Kidney epithelial cell (primary cell): Measurements from ENCODE around the gene CABP7. TPM values are rescaled to one million over a fixed set of nuclear protein-coding genes. Genes with fewer than 3 reads are reported as not detected.

Experiments
- DNase-seq: peaks from one replicate; pipeline ENCODE4 v3.0.0-alpha.2; 2010; ENCODE audit warnings: low read depth
- H3K27me3 ChIP-seq: 2 replicates; pipeline ENCODE4 v1.6.0; 2011; ENCODE audit warnings: low read length; ENCODE audit not compliant: control insufficient read depth, insufficient read depth
- H3K36me3 ChIP-seq: 2 replicates; pipeline ENCODE4 v1.5.1; 2011; ENCODE audit warnings: low read length; ENCODE audit not compliant: control insufficient read depth, insufficient read depth
- H3K4me3 ChIP-seq: 2 replicates; pipeline ENCODE4 v1.5.1; 2011; ENCODE audit warnings: low read depth, mild to moderate bottlenecking, control low read depth, low read length
- total RNA-seq: library from RNA; depleted of rRNA; stranded (reverse); fragments of >200 nt; gene quantifications from 2 replicates; pipeline ENCODE4 v1.2.3, GENCODE V29; 2015
- TF ChIP-seq, protein P1 (sequence below): IDR thresholded peaks from 2 replicates; pipeline ENCODE4 v1.5.1; 2011; ENCODE audit warnings: mild to moderate bottlenecking, moderate library complexity, low read length, control low read depth, inconsistent platforms; ENCODE audit not compliant: insufficient read depth, poor library complexity, severe bottlenecking

Gene CABP7
- total RNA-seq, 1 donor from 2014 or later, result not detected

DNA sequence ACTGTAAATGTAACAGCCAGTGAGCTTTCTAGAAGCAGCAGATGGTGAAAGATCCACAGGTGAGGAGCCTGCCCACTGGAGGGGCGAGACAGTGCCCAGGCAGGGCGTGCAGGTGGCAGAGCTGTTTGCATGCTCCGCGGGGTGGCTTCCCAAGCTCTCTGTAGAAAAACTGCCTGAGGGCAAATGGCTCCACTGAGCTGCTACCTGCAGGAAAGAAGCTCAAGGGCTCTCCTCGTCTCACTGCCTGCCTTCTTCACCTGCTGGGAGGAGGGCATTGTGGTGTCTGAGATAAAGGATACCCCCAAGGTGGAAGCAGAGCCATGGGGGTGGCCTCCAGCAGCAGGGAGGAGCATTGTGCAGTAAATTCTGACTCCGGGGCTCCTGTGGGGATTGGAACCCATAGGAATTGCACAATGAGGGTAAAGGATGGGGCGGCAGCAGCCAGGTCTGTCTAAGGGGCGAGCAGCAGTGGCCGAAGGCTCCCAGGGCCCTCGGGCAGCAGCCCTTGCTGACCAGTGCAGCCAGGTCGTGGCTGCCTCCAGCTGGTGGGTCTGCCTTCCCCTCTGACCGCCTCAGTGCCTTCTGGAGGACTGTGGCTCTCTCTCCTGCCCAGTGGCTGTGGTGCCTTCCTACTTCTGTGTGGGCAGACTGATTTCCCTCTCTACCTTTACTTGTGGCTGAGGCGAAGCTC is 28.0 kb upstream of the CABP7 start:
- TF ChIP-seq, protein P1, sequence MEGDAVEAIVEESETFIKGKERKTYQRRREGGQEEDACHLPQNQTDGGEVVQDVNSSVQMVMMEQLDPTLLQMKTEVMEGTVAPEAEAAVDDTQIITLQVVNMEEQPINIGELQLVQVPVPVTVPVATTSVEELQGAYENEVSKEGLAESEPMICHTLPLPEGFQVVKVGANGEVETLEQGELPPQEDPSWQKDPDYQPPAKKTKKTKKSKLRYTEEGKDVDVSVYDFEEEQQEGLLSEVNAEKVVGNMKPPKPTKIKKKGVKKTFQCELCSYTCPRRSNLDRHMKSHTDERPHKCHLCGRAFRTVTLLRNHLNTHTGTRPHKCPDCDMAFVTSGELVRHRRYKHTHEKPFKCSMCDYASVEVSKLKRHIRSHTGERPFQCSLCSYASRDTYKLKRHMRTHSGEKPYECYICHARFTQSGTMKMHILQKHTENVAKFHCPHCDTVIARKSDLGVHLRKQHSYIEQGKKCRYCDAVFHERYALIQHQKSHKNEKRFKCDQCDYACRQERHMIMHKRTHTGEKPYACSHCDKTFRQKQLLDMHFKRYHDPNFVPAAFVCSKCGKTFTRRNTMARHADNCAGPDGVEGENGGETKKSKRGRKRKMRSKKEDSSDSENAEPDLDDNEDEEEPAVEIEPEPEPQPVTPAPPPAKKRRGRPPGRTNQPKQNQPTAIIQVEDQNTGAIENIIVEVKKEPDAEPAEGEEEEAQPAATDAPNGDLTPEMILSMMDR, result no peak
- H3K4me3 ChIP-seq, result no peak overlapping the region
- DNase-seq, result no peak
- H3K36me3 ChIP-seq, result no peaks in the 10 kb centered on the region
- no peaks in the 10 kb centered on the region for H3K27me3 ChIP-seq

DNA sequence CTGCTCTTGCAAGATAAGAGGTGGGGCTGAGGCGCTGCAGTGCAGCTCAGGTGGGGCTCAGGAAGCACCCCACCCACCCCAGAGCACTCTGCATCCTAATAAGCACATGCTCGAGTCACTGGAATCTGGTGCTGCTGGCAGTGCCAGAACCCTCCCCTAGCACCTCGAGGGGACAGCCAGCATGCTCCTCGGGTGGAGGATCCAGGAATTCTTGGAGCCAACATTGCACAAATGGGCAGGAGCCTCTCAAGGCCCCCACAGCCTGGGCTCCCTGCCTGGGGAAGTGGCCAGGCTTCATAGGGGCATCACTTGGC is 27.5 kb upstream of the CABP7 start:
- Histone ChIP-seq H3K36me3 (no peaks in the 10 kb centered on the region), H3K27me3 (no peaks in the 10 kb centered on the region), H3K4me3 (no peak overlapping the region)
- TF ChIP-seq, protein P1, result no peak
- no peak for DNase-seq

DNA sequence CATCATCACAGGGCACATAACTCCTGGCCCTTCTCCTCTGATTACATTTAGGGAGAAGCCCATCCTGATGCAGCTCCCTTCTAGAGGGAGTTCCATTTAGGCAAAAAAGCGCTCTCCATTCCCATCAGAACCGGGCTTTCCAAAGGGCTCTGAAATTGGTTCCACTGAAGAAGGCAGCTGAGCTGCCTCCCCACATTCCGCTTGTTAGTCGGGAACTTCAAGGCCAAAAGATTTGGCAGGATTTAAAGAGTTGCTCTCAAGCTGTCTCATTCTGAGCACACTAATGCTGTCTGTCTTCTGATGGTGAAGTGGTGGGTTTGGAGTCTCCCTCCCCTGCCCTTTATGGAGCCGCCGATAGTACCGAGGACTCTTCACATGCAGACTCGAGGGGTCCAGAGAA is 26.6 kb upstream of the CABP7 start:
- TF ChIP-seq, protein P1, result no peak
- DNase-seq, result no peak
- no peaks in the 10 kb centered on the region for H3K27me3 ChIP-seq
- H3K36me3 ChIP-seq, result no peaks in the 10 kb centered on the region
- H3K4me3 ChIP-seq, result no peak overlapping the region

DNA sequence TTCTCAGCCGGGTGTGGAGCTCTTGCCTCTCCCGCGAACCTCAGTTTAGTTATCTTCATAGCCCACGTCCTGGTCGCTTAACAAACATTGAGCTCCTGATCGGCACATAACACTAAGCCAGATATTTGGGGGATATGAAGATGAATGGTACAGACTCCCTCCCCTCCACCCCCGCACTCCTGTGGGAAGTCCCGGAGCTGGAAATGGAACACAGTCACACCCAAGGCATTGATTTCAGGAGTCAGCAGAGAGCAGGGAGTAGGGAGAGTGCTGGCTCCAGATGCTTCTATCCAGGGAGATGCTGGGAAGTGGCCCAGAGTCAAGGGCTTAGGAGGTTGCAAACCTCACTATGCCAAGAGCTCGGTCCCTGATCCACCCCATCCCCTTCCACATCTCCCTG is 26.1 kb upstream of the CABP7 start:
- no peak for DNase-seq
- Histone ChIP-seq H3K4me3 (no peak overlapping the region), H3K27me3 (no peaks in the 10 kb centered on the region), H3K36me3 (no peaks in the 10 kb centered on the region)
- TF ChIP-seq, protein P1, result no peak

DNA sequence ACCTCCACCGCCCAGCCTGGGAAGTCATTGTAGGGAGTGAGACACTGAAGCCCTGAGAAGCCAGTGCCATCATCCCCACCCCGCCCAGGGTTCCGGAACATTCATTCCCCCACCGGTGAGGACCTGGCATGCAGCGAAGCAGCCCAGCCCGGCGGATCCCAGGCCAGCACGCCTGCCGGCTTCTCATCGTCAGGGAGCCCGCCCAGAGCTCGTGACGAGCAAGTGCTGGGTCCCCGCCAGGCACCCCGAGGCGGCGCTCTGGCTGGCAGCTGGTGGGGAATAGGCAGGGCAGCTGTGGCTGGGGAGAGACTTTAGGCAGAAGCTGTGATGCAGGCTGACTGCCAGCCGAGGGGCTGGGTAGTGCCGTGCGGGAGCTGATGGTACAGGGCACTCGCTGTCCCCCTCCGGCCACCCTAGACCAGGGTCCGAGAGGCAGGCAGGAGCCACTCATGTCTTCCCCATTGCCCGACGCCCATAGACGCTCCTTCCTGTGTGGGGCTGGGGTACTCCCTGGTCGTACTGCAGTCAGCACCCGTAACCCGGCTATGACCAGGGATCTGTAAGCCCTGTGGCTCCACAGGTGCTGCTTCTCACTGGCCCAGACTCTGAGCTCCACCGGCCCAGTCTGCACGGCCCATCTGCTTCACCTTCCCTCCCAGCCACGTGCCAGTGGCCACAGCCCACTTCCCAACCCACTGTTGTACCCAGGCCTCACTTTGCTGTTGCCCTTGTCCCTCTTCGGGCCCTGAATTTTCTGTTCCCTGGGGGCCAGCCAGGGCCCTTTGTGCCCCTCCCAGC is 24.5 kb upstream of the CABP7 start:
- no peak for DNase-seq
- H3K4me3 ChIP-seq, result no peak overlapping the region
- no peaks in the 10 kb centered on the region for H3K27me3 ChIP-seq
- TF ChIP-seq, protein P1, result no peak
- no peaks in the 10 kb centered on the region for H3K36me3 ChIP-seq
